Small intestine (tissue), 7 donors: ENCODE results near the gene DHCR24. TPM values are rescaled to one million over a fixed set of nuclear protein-coding genes. Genes with fewer than 3 reads are reported as not detected.

ENCODE experiments used
- DNase-seq, 2 donors: peaks; one replicate each; pipeline versions ENCODE4 v3.0.0 to v3.0.0-alpha.2; 2013
- FAIRE-seq: peaks from 2 replicates; lab custom pipeline; 2012; peaks lifted over from hg19 to GRCh38; lab: Jason Lieb, UNC
- H3K27ac ChIP-seq, 3 donors: one replicate each; pipeline ENCODE4 v1.5.1; 2013; ENCODE audit warnings: low read length in 2 of 3, mild to moderate bottlenecking in 2 of 3, control low read depth in 1 of 3, inconsistent platforms in 1 of 3, low read depth in 1 of 3, moderate library complexity in 1 of 3
- H3K27me3 ChIP-seq, 3 donors: one replicate each; pipeline ENCODE4 v1.6.1; 2013; ENCODE audit warnings: low read length in 3 of 3, inconsistent platforms in 1 of 3; ENCODE audit not compliant: control insufficient read depth in 3 of 3, insufficient read depth in 3 of 3
- H3K36me3 ChIP-seq, 3 donors: one replicate each; pipeline ENCODE4 v1.6.1; 2013; ENCODE audit warnings: low read length in 3 of 3, inconsistent platforms in 1 of 3, low read depth in 1 of 3, mild to moderate bottlenecking in 1 of 3, moderate library complexity in 1 of 3; ENCODE audit not compliant: control insufficient read depth in 3 of 3, insufficient read depth in 2 of 3
- H3K4me1 ChIP-seq, 3 donors: one replicate each; pipeline ENCODE4 v1.6.1; 2013; ENCODE audit warnings: low read length in 2 of 3, inconsistent platforms in 1 of 3, low read depth in 1 of 3, mild to moderate bottlenecking in 1 of 3, moderate library complexity in 1 of 3; ENCODE audit not compliant: control insufficient read depth in 3 of 3, insufficient read depth in 2 of 3
- H3K4me3 ChIP-seq, 3 donors: one replicate each; pipeline ENCODE4 v1.5.1; 2013; ENCODE audit warnings: low read length in 3 of 3, control low read depth in 1 of 3, inconsistent platforms in 1 of 3, low read depth in 1 of 3, mild to moderate bottlenecking in 1 of 3, moderate library complexity in 1 of 3
- H3K9me3 ChIP-seq, 2 donors: one replicate each; pipeline ENCODE4 v1.6.1; 2013; ENCODE audit warnings: low read depth in 1 of 2, low read length in 1 of 2; ENCODE audit not compliant: control insufficient read depth in 2 of 2, insufficient read depth in 1 of 2
- WGBS, 3 donors: extraction: QIAGEN DNeasy Blood & Tissue Kit; methylation state at CpG; one replicate each; pipeline ENCODE4 v1.1.7; 2013; 5-methylcytosine and 5-hydroxymethylcytosine counted together
- polyA plus RNA-seq, 4 donors: library from polyadenylated mRNA; stranded (reverse) in 3 of 4; unstranded in 1 of 4; fragments of 200-250 nt in 3 of 4; fragments of 120-200 nt in 1 of 4; gene quantifications; one replicate each; pipeline versions ENCODE4 v1.2.1 to v1.2.3, GENCODE V29; 2013
- donor health status: healthy with polysubstance abuse.
- donor health status: control.
- donor health status: control.
- donor health status: Bipolar disorder and iron deficiency.
- donor health status: healthy.

Gene DHCR24
- polyA plus RNA-seq, 4 donors: 7.0 to 162 (median 30.1) TPM

DNA sequence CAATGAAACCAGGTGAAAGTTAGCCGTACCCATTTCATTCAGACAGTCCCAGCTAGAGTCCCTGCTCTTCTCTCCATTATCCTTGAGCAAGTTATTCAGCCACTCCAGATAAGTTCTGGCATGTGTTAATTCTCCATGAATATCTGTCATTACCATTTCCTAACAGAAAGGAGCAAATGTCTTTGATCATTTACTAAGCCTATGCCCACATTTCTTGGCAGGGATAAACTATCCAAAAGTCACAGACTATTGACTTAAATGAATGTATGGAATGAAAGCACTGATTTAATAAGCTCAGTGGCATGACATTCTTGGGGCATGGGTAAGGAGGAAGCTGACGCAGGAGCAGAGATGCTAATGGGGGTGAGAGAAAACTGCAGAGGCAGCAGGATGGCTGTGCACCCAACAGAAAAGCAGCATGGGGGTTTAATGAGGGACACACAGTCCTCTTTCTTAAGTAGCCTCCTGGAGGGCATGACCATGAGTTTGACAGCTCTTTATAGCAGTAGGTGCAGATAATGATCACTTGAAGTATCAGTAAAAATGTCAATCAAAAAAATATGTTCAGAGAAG lies 17.6 kb upstream of the DHCR24 start:
- FAIRE-seq (no peak), DNase-seq (no peak)
- Histone ChIP-seq H3K27ac (no peak overlapping the region), H3K9me3 (no peaks in the 10 kb centered on the region), H3K36me3 (no peaks in the 10 kb centered on the region), H3K4me1 (no peaks in the 10 kb centered on the region), H3K27me3 (no peaks in the 10 kb centered on the region), H3K4me3 (no peak overlapping the region)
- WGBS, 3 donors: 59 to 76% (median 68%) methylated on average over 2 of the region's 2 CpGs

DNA sequence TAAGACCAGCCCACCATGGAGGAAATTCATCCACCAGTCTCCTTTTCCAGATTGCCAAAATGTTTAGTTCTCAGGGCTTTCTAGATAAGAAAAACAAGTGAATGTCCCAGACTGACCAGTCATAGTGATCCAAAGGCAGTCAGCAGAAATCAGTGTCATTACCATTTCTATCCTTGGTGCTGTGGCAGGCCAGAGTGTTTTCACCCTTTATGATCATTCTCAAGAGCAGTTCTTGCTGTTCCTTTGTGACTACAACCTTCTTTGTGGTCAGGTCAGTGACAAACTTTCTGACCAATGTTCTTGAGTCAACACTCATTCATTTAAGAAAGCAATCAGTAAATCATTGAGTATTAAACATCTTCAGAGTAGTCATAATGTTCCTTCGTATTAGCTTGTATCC lies 7.3 kb upstream of the DHCR24 start:
- 88 to 98% (median 94%) methylated on average over 1 of the region's 1 CpG for WGBS, 3 donors
- H3K4me1 ChIP-seq: no peaks in the 10 kb centered on the region
- no peak for FAIRE-seq

DNA sequence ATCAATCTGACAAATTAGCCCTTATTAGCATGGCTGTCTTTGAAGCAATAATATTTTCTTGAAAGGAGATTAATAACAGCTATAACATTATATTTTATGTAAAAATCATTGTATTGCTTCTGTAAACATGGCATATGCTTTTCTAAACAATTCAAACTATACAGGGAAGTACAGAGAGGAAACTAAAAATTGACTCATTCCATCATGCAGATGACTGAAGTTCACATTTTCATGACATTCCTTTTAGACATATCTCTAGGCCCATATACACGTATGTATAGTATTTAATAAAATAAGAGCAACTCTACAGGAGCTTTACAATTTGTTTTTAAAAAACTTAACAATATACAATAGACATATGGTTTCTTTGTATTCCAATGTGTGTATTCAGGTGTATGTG lies 5.6 kb upstream of the DHCR24 start:
- H3K36me3 ChIP-seq: no peaks in the 10 kb centered on the region
- FAIRE-seq (no peak), DNase-seq (no peak)
- H3K9me3 ChIP-seq: no peaks in the 10 kb centered on the region
- no peak overlapping the region for H3K4me3 ChIP-seq
- peaks cover 0 to 6% (median 2%) of the 10 kb centered on the region in 3 donors for H3K4me1 ChIP-seq
- 72 to 86% (median 81%) methylated on average over 1 of the region's 1 CpG for WGBS, 3 donors
- no peak overlapping the region for H3K27ac ChIP-seq
- no peaks in the 10 kb centered on the region for H3K27me3 ChIP-seq

More for the DNA sequence above, 7.3 kb upstream of the DHCR24 start:
- H3K27ac ChIP-seq: no peak overlapping the region
- H3K36me3 ChIP-seq: no peaks in the 10 kb centered on the region
- H3K27me3 ChIP-seq: no peaks in the 10 kb centered on the region
- no peak for DNase-seq
- no peak overlapping the region for H3K4me3 ChIP-seq
- H3K9me3 ChIP-seq: no peaks in the 10 kb centered on the region

- Histone ChIP-seq H3K4me3 (no peak overlapping the region), H3K36me3 (peaks cover 0 to 5% (median 0%) of the 10 kb centered on the region in 3 donors), H3K9me3 (no peaks in the 10 kb centered on the region), H3K27ac (no peak overlapping the region), H3K4me1 (peaks cover 6 to 21% (median 13%) of the 10 kb centered on the region in 3 donors), H3K27me3 (no peaks in the 10 kb centered on the region)
- FAIRE-seq: no peak
- WGBS, 3 donors: 75 to 87% (median 76%) methylated on average over 3 of the region's 3 CpGs
- DNase-seq: no peak
These were observed 2.2 kb upstream of the DHCR24 start for GRCh38 chr1:54889132-54889725.

- Histone ChIP-seq H3K27ac (no peak overlapping the region), H3K36me3 (peaks cover 0 to 10% (median 0%) of the 10 kb centered on the region in 3 donors), H3K9me3 (no peaks in the 10 kb centered on the region), H3K27me3 (no peaks in the 10 kb centered on the region), H3K4me3 (no peak overlapping the region), H3K4me1 (peaks cover 6 to 21% (median 13%) of the 10 kb centered on the region in 3 donors)
- 83 to 87% (median 85%) methylated on average over 7 of the region's 7 CpGs for WGBS, 3 donors
- no peak for DNase-seq
- no peak for FAIRE-seq
These were observed 1.2 kb upstream of the DHCR24 start for GRCh38 chr1:54888080-54888733.

DNA sequence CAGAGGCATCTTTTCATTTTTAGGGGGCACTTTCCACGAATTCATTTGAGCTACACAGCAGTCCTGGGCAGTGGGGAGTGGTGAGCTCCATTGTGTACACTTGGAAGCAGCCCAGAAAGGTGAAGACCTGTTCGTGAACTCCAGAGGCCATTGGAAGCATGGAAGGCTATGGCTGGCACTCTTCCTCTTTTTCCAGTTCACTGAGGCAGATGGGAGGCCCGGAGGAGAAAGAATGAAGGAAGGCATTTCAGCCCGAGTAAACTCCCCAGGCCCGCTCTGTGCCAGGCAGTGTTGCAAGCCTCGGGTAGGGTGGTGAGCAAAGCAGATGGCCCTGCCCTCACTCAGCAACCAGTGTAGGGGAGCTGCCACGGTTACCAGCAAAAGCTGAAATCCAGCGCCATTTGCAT lies 673 bp upstream of the DHCR24 start:
- H3K27ac ChIP-seq: peak overlapping the region in 2 of 3 donors; percentile 11 to 34
- no peaks in the 10 kb centered on the region for H3K27me3 ChIP-seq
- H3K9me3 ChIP-seq: no peaks in the 10 kb centered on the region
- peaks cover 6 to 21% (median 13%) of the 10 kb centered on the region in 3 donors for H3K4me1 ChIP-seq
- FAIRE-seq (no peak), DNase-seq (no peak)
- H3K36me3 ChIP-seq: peaks cover 0 to 11% (median 0%) of the 10 kb centered on the region in 3 donors
- peak overlapping the region in 2 of 3 donors; percentile 76 to 80 for H3K4me3 ChIP-seq
- 31 to 43% (median 37%) methylated on average over 8 of the region's 8 CpGs for WGBS, 3 donors

GRCh38 chr1:54885807-54886723 lies 930 bp downstream of the DHCR24 start:
- peaks cover 0 to 11% (median 0%) of the 10 kb centered on the region in 3 donors for H3K36me3 ChIP-seq
- H3K27ac ChIP-seq: peak overlapping the region in 1 of 3 donors; percentile 69
- H3K9me3 ChIP-seq: no peaks in the 10 kb centered on the region
- peaks cover 6 to 21% (median 13%) of the 10 kb centered on the region in 3 donors for H3K4me1 ChIP-seq
- 27 to 37% (median 28%) methylated on average over 24 of the region's 24 CpGs for WGBS, 3 donors
- H3K4me3 ChIP-seq: peak overlapping the region; percentile 66 to 80 (median 76)
- FAIRE-seq (no peak), DNase-seq (peak; percentile 59 to 85)
- H3K27me3 ChIP-seq: no peaks in the 10 kb centered on the region

- Histone ChIP-seq H3K27me3 (no peaks in the 10 kb centered on the region), H3K27ac (peak overlapping the region in 1 of 3 donors; percentile 17), H3K36me3 (peaks cover 0 to 15% (median 0%) of the 10 kb centered on the region in 3 donors), H3K4me3 (no peak overlapping the region), H3K9me3 (no peaks in the 10 kb centered on the region), H3K4me1 (peaks cover 6 to 21% (median 13%) of the 10 kb centered on the region in 3 donors)
- FAIRE-seq (no peak), DNase-seq (no peak)
- 16 to 69% (median 47%) methylated on average over 4 of the region's 4 CpGs for WGBS, 3 donors
These were observed 1.7 kb downstream of the DHCR24 start for GRCh38 chr1:54885237-54885679.
